NCI-H510A treated with DMSO at 0.1 percent for 48 hours (cell line): ENCODE results near the gene KLHDC7A.
"Not testable (repeated sequence)": the region's sequence is repeated elsewhere in the genome, so short reads cannot be mapped to it uniquely, and the experiment has no call there.

Source experiments
- DNase-seq: peaks from one replicate; lab custom pipeline; 2025; lab: John Stamatoyannopoulos, UW

Gene KLHDC7A

DNA sequence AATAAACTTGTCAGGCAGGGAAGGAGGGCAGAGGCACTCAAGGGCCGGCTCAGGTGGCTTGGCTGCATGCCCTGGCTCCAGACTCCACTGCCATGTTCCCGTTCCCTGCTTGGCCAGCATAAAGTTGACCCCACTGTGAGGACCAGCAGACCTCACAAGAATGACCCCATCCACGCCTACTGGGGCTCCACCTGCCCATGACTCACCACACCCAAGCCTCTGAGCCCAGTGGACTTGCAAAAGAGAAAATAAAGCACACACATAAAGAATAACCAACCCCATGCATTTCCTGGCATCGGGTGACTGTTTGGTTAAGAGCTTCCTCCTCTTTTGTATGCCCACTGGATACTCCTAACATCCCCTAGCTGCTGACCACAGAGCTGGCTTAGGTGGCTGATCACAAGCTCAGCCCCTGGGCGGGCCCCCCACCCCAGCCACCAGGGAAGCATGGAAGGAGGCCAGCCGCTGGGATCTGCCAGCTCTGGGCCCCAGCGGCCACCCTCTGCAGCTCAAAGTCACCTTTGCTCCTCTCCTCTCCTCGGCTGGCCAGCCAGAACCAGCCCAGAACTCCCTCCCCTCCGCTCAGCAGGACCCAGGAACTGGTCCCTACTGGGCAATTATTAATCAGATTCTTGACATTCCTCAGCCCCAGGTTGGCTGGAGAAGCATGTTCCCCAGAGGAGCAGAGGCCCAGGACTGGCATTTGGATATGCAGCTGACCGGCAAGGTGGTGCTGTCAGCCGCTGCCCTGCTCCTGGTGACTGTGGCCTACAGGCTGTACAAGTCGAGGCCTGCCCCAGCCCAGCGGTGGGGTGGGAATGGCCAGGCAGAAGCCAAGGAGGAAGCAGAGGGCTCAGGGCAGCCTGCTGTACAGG, at the start of gene KLHDC7A:
Gene KLHDC7A (plus strand): TSS at position 616 of the 875 bp plus-strand sequence. CDS start 52 bp downstream, at position 668.
- DNase-seq, result peak; percentile 48

DNA sequence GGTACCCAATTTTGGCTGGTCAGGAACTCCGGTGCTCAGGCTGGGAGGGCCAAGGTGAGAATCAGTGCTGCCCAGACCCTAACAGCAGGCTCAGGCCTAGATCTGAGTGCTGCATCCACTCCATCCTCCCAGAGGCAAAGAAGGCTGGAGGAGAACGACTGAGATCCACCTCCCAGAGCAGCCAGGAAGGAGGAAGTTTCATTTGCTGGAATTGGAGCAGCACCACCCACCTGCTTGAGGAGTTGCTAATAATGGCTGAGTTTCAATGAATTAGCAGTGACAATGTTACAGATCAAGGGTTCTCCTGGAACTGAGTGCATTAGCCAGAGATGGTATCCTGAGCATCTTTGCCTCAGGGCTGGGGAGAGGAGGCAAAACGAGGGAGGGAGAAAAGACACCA, 46.7 kb upstream of the KLHDC7A start:
- DNase-seq, result no peak

DNA sequence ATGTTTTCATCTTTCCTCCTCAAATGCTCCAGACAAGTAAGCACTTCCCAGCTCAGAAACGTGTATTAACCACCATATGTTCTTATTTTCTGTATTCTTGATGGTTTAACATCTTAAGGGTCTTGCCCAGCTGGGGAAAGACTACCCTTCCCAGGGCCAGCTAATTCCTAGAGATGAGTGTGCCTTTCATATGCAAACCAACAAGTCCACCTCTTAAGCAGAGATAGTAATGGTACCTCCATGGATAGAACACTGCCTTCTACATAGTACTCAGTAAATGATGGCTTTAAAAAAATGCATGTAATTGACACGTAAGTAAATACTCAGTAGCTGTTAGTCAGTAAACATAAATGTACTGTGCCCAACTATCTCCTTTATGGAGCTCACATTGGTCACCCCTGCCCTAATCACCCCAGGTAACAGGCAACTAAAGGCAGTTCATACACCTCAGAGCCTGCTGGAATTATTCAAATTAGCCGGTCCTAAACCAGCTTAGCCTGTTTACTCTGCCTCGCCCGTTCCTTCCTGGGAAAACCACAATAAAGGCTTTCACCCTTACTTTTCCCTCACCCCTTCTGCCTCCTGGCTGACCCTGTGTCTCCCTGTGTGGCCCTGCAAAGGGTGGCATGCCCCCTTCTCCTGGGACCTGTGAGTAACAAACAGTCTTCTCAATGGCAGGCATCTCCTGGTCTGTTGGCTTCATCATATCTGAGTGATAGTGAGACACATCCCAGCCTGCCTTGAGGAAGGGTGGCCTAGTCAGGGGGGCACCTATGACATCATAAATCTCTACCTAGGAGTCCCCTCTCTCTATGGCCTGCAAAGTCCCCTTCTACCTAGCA, 40.1 kb upstream of the KLHDC7A start:
- no peak for DNase-seq

DNA sequence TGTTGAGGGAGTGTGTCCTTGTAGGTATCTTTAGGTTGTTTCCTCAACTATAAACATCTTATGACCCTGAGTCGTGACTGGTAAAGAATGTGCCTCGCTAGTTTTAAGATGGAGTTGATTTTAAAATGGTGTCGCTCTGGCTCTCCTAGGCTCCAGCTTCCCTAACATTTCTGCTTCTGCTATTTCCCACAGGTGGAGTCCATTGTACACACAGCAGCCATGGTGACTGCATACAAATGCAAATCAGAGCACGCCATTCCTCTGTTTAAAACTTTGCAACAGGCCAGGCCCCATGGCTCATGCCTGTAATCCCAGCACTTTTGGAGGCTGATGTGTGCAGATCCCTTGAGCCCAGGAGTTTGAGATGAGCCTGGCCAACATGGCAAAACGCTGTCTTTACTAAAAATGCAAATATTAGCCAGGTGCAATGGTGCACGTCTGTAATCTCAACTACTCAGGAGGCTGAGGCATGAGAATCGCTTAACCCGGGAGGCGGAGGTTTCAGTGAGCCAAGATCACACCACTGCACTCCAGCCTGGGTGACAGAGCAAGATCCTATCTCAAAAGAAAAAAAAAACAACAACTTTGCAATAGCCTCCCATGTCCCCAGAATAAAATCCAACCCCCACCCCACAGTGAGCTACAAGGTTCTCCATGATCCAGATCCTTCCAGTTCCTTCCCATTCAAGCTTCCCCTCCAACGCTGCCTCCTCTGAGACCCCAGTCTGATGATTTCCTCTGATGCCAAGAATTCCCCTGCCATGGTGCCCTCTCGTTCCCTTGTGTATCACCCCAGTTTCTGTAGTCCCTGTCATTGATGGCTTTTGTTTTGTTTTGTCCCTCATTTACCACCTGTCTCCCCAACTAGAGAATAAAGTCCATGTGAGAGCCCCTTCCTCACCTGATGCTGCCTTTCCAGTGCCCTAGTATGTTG, 36.9 kb upstream of the KLHDC7A start:
- DNase-seq, result no peak

DNA sequence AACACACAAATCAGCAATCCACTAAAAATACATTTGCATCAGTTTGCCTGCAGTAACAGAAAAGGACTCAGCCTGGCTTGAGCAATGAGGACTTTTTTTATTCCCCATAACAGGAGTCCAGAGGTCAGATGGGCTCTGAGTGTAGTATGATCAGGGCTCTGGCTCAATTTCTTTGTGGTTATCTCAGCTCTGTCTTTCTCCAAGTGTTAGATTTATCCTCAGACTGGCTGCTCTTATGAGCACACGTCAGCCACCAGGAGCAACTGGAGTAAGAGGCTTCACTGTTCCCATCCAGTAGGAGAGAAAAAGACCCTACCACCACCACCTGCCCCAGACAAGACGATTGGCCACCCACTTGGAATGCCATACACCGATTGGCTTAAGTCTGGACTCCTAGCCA, 36.2 kb upstream of the KLHDC7A start:
- DNase-seq, result no peak

DNA sequence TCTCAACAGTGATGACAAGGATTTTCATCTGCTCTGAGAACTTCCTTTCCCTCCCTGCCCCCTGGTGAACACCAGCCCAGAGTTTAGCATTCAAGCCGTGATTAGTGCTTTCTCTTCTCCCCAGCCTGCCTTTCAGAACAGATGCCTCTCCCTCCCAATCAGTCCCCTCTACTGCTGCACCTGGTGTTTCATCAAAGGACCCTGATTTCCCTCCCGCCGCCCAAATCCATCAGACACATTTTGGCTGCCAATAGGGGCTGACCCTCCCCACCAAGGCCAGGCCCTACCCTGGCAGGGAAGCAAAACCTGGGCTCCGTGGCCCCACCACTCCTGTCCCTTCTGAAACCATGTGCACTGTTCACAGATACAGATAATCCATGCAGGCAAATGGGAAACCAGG, 34.0 kb upstream of the KLHDC7A start:
- no peak for DNase-seq

DNA sequence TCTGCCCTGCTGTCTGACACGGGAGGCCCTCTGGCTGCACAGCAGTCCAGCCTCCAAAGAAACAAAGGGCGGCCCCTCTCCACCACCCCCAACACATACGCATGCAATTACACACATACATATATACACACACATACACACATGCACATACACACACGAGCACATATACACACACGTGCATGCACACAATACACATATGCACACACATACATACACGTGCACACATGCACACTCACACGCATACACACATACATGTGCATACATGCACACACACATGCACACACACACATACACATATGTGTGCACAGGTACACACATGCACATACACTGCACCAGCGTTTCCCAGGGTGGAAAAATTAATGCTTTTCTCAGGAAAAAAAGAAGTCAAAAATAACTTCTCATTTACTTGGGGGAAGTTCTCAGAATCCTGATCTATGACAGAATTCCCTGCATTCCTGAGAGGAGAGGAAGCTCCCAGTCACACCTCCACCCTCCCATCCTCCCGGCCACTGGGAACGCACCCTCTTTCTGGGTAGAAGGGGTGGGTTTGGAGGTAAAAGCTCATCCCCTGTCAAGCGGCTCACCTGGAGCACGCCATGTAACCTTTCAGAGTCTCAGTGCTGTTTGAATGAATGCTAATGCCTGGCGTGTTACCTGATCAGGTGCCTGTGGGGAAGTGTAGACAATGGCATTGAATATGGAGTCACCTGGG, 33.1 kb upstream of the KLHDC7A start:
- no peak for DNase-seq

DNA sequence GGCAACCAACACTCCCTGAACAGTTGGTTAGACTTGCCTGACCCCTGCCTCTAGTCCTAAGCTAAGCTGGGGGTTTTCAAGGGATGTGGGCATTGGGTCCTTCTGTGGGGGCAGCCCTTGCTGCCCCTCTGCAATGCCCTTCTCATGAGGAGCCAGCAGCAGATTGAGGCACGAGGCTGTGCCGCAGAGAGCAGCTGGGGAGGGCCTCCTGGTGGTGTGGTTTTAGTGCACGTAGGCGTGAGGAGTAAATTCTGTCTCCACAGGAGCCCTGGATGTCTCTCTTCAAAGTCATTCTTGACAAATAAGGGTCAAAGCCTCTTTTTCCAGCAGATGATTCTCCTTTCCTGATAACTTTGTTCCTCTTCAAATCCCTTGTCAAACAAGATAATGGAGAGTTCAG, 31.8 kb upstream of the KLHDC7A start:
- no peak for DNase-seq

DNA sequence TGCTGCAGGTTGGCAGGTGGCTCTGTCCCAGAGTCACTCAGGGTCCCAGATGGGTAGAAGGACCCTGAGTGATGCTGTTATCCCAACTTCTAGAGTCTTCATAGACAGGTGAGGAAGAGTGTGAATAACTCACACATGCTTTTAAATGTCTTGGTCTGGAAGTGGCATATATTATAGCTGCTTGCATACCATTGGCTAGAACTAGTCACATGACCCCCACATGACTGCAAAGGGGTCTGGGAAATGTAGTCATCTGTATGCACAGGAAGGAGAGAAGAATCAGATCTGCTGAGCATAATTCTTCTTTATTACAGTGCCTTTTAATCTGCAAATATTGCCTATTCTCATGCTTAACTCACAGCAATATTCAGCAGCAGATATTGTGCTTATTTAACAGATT, 28.2 kb upstream of the KLHDC7A start:
- DNase-seq, result peak; percentile 18

DNA sequence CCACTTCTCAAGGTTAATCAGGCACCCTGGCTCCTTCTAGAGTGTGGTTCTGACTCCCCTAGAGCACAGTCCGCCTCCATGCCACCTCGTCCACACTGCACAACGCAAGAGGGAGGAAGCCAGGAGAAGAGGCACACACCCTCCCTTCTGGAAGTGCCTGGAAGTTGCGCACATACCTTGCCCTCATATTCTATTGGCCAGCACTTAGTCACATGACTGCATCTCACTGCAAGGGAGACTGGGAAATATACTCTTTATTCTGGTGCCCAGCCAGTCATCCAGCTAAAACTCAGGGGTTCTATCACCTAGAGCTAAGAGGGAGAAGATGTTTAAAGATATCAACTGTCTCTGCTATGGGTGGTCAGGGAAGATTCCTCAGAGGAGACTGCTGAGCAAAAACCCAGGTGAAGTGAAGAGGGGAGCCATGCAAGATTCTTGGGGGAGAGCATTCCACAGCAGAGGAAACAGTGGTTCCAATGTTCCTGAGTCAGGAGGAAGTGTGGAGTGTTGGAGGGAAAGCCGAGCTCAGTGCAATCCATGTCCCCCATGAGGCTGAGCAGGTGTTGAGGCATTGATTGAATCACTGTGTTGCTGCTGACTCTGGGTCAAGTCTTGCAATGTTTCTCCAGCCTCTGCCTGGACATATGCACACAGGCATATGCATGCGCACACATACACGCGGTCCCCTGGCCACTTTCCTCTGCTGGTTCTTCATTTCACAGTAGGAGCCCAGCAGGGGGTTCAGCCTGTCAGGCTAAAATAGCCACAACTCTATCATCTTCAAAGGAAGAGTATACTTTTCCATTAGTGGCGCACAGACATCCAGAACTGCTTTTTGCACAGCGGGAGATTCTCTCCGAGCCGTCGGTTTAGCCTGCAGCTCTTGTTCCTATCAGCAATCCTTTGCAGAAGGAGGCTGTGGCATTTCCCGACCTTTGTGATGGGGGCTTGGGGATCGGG, 22.3 kb upstream of the KLHDC7A start:
- DNase-seq, result no peak

DNA sequence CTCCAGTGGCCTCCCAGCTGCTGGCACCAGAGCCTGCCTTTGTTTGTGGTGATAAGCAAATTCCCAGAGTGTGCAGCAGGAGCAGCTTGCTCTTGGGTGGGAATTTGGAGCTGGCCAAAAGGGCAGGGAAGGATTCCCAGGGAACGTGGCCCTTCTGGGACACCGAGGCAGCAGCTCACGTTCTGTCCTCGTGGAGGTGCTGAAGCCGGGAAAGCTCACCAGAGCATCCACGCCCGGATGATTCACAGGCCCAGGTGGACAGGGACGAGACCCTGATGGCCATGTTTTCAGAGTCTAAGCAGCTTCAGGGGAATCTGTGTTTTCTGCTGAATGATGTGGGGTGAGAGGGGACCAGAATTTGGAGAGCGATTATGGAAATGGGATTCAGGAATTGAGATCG, 19.1 kb upstream of the KLHDC7A start:
- no peak for DNase-seq

DNA sequence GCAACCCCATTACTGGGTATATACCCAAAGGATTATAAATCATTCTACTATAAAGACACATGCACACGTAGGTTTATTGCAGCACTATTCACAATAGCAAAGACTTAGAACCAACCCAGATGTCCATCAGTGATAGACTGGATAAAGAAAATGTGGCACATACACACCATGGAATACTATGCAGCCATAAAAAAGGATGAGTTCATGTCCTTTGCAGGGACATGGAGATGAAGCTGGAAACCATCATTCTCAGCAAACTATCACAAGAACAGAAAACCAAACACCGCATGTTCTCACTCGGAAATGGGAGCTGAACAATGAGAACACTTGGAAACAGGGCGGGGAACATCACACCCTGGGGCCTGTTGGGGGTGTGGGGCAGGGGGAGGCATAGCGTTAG, 18.2 kb upstream of the KLHDC7A start:
- not testable (repeated sequence) for DNase-seq

DNA sequence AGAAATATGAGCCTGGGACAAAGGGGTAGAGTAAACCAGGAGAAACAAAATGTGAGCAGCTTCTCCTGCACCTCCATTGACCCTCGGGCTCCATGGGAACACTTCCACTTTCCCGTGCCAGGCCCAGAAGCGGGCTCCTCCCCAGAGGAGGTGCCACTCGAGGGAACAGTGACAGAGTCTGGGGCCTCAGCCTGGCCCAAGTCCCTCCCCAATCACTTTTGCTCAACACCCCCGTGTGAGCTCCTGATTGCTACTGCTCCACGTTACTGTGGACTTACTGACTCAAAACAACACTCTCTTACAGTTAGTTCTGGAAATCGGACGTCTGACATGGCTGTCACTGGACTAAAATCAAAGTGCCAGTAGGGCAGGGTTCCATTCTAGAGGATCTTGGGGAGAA, 17.7 kb upstream of the KLHDC7A start:
- no peak for DNase-seq

DNA sequence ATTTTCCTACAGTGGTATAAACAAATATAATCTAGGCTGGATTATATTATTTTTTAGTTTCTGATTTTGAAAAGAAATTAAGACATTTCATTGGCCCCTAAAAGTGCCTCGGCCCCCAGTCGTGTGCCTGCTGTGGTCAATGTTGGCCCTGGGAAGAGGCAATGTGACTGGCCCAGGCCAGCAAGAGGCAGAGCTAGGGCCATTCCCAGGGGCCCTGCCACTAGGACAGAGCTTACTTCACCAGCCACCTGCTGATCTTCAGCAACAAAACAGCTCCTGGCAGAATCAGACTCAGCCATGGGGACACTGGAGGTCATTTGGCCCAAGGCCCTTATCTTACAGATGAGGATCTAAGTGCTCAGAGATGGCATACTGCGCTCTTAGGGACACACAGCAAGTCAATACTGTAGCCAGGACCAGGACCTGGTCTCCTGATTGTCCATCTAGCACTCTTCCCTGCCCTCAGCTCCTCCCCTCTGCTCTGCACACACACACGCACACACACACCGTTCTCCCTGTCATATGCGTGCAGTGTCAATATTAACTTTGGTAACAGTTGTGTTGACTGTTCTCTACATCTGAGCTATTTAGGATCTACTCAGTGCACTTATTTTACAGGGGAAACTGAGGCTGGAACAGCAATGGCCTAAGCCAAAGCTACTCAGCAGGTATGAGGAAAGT, 16.6 kb upstream of the KLHDC7A start:
- DNase-seq, result peak; percentile 26

DNA sequence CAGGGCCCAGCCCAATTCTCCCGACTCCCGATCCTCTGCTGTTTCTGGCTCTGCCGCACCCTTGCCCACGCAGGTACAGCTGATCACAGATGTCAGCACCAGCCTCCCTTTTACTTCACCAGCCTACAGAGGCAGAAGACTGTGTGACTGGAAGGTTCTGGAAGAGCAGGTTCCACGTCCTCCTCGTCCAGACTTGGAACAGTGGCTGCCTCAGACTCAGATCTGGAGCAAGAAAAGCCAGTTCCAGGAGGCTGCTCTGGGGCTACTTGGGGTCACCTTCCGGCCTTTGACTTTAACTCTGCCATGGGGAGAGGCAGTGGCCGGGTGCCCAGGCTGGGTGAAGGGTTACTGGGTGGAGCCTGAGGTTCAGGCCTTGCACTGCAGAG, 16.1 kb upstream of the KLHDC7A start:
- no peak for DNase-seq

DNA sequence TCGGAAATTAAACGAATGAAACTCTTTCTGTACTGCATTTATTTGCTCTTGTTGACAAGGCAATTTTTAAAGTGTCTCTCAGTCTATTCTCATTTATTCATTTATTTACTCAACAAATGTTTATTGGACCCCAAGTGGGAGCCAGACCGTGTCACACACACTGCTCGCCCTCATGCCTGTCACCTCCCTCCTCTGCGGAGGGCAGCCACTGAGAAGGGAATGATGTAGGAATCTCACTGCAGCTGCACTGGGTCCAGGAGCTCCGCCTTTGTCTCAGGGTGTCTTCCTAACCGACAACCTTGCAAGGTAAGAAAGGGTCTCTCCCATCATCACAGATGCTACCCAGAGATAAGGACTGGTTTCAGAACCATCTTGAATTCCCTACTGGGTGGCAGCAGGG, 14.1 kb upstream of the KLHDC7A start:
- no peak for DNase-seq

DNA sequence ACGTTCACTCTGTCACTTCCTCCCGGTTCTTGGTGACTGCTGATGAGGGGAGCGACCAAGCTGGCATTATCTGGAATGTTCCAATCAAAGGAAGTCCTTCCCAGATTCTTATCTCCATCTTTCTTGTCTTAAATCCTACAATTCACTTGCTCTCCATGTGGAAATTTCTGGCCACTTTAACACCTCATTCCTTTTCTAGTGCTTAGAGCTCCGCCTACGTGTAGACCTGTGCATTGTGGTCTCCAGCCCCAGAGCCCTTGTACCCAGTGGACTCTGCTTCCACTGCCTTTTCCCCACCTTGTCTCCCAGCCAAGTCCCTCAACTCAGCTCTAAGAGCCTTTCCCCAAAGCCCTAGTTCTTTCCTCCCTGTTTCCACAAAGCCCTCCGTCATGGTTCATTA, 12.2 kb upstream of the KLHDC7A start:
- DNase-seq, result no peak

DNA sequence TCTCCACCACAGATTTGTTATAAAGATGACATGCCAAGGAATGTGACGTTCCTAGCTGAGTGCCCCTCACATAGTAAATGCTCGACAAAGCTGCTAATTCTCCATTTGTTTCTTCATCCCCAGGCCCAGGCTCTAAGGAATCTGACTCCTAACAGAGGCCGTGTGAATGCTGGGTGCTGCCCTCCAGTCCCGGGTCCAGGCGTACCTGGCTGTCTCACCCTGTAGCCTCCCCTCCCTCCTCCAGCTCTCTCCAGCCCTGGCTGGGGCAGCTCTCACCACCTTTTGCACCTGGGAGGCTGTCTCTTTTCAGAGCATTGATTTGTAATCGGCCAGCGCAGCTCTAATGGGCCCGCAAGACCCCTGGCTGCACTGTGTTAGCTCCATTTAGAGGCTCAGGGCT, 11.2 kb upstream of the KLHDC7A start:
- DNase-seq, result no peak

DNA sequence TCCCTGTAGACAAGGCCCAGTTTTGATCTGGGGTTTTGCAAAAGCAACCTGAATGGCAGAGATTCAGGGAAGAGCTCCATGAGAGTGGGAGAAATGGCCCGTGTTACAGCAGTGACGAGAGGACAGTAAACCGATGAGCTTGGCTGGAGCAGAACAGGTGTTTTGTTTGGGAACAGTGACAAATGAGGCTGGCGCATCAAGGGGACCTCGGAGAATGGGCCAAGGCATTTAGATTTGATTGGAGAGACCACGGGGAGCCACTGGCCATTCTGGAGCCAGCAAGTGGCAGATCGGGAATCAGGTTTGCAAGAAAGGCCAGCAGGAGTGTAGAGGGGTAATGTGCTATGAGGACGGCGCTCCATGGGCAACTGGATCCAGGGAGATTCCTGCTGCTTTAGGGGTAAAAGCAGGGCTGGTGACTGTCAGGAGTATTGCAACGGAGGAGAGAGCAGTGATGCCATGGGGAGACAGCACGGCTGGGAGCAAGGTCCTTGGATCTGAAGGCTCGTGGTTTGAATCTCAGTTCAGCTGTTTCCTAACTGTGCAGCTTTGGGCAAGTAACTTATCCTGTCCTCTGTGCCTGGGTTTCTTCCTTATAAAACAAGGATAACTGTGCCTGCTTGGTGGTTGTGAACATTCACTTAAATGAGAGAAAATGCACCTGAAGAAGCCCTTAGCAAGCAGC, 9.9 kb upstream of the KLHDC7A start:
- no peak for DNase-seq
